ENCODE results near the gene MFAP3L.

- no peak for TF ChIP-seq CTCF (conservative IDR thresholded peaks at IDR 0.05; ENCODE audit: low read depth, low read length)
- TF ChIP-seq EZH2 (IDR thresholded peaks at IDR 0.05; ENCODE audit: low read length, unreplicated experiment), result no peak
- no peak for TF ChIP-seq EZH2phosphoT487 (IDR thresholded peaks at IDR 0.05; ENCODE audit: borderline replicate concordance, low read length)
Measured at GRCh38 chr4:170005472-170005871, 20.7 kb downstream of the MFAP3L start.

Measured in PC-3 (cell line).